ENCODE results near the gene EFTUD2.

Gene EFTUD2

GRCh38 chr17:44925731-44926697, 26.8 kb upstream of the EFTUD2 start:
- DNase-seq (ENCODE audit: low read depth) = no peak

- no peak for DNase-seq (ENCODE audit: low read depth)
Measured at GRCh38 chr17:44924107-44924544, 24.9 kb upstream of the EFTUD2 start.

DNA sequence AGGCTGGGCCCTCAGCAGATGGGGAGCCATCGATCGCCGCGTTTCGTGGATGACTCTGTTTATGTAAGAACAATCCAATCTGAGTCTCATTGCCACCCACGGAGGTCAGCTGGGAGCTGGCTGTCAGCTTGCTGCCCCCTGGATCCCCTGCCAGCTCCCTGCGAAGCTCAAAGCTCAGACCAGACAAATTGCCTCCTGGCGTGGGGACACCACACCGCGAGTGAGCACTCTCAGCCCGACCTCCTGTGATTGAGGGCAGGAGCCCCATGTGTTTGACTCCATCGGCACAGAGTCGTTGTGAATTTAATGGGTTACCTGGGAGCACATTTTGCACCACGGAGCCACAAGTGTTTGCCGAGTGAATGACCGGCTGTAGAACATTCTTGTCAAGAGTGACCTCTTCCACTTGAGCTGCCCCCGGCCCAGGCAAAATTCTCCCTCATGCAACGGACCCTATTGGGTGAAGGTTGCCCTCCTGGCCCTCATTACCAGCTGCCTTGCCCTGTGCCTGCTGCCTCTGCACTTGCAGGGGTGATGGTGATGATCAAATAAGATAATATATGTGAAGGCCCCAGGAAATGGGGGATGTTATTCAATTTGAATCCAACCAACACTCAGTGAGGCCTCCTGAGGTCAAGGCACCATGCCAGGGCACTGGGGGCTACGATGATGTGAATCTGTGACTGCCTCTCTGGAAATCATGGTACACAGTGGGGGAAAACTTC, 23.7 kb upstream of the EFTUD2 start:
- no peak for DNase-seq (ENCODE audit: low read depth)

- no peak for DNase-seq (ENCODE audit: low read depth)
Measured at GRCh38 chr17:44922136-44922535, 22.9 kb upstream of the EFTUD2 start.

DNA sequence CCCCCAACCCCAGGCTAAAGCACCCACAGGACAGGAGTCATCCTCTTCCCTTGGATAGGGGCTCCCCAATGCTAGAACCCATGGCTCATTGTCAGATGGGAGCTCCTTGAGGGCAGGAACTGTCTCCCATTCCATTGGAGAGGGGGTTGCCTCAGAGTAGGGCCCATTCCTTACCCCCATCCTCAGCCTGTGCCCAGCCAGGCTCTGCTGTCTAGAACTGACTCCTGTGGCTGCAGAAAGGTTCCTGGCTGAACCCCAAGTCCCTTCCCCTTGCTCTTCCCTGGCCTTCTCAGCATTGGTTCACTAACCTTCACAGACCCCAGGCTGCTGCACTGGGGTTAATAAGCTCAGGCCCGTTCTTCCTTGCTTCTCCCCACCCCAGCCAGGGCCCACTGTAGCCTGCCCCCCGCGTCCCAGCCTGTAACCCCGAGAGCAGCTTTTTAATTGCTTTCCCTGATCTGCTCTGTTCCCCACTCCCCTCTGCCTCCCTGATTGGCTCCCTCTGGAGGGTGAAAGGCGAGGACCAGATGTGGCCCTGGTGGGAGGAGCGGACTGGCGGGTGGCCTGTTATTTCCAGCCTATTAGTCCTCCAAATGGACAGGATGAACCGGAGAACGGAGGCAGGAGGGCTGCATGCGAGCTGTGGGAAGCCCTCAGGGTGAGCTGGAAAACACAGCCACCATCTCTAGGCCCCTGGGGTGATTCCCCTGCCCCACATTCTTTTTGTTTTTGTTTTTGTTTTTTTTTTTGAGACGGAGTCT, 22.1 kb upstream of the EFTUD2 start:
- DNase-seq (ENCODE audit: low read depth) = no peak

DNA sequence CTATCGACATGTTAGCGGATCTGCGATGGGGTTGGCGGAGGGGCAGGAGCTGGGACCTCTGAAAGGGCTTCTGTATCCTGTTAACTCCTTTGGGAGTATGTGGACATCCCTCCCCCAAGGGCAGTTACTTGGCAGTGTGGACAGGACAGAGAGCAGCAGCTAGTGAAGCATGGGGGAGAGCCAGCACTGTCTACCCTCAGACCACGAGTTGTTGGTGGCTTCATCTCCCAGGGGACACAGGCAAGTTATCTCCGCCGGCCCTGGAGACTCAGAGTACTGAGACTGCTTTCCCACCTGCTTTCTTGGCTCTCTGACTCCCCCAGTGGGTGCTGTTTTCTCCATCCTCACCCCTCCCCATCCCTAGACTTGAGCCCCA, 21.3 kb upstream of the EFTUD2 start:
- no peak for DNase-seq (ENCODE audit: low read depth)

DNA sequence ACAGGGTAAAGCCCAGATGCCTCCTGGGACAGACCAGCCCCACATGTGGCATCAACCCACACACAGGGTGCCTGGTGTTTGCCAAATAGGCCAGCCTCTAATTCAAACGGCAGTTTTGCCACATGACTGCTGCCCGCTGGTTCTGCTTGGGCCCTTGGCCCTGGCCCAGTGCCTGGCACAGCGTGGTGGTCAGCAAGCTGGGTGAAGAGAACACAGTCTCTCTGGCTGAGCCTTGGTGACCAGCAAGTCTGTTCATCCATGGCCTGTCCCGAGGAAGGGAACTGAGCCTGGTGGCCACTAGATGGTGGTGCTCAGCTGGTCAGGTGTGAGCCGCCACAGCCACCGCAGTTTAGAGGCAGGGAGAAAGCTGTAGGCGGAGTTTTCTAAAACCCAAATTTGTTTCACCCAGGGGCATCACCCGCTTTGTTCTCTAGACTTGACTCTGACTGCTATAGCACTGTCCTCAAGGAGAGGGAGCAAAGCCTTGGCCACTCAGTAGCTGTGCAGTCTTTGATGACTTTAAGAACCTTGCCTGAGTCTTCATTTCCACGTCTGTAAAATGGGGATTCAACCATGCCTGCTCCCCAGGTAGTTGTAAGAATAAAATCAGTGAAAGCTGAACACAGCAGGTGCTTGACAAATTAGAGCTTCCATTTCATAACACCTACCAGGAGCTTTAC, 20.8 kb upstream of the EFTUD2 start:
- no peak for DNase-seq (ENCODE audit: low read depth)

GRCh38 chr17:44919411-44919810, 20.2 kb upstream of the EFTUD2 start:
- no peak for DNase-seq (ENCODE audit: low read depth)

- DNase-seq (ENCODE audit: low read depth) = no peak
Measured at GRCh38 chr17:44918006-44918405, 18.8 kb upstream of the EFTUD2 start.

GRCh38 chr17:44917456-44917855, 18.2 kb upstream of the EFTUD2 start:
- DNase-seq (ENCODE audit: low read depth) = no peak

DNA sequence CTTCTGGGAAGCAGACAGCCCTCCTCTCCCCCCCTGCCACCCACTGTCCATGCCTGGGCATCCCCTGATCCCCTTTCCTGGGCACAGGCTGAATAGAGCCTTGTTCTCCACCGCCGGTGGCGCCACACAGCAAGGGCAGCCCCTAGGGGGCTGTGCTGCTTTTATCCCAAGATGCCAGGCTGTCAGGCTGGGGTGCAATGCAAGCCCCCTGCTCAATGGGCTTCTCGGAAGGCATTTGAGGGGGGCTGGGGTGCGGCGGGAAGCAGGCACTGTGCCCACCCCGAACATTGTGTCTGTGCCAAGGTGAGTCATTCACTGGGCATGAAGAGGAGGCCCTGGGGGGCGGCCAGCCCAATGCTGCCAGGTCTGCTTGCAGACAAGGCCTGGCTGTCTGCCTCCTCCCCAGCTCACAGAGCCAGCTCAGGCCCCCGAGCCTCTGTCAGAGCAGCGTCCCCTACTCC, 17.6 kb upstream of the EFTUD2 start:
- DNase-seq (ENCODE audit: low read depth) = no peak

DNA sequence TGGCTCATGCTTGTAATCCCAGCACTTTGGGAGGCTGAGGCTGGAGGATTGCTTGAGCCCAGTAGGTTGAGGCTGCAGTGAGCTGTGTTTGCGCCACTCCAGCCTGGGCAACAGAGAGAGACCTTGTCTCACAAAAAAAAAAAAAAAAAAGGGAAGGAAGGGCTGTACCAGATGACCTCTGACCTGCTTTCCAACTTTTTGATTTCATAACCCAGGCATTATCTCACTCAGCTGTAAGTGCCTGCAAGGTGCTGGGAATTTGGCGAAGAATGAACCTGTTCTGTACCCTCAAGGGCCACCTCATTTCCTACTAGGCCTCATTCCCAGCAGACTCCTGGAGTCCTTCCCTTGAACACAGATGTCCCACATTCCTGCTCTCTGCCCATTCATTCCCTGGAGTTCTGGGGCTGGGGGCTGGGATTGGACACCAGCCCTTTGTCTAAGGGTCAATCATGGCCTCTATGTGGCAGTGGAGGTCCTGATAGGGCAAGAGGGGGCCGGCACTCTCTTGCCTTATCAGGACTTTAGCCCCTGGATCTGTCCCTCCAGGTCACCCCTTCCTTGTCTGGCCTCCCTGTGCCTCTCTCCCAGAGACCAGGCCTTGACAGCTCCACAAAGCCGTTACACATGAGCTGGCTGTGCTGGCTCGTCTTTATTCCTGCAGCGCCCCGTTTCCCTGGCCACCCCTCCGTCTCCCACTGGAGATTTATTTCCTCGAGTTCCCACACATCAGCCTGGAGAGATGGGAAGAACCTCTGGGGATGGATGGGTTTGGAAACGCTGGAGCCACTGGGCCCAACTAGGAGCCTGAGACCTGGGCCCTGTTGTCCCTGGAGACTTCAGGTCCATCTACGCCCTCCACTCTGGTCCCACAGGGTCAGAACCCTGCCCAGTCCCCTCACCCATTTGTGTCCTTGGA, 16.9 kb upstream of the EFTUD2 start:
- DNase-seq (ENCODE audit: low read depth) = no peak

GRCh38 chr17:44915321-44915726, 16.1 kb upstream of the EFTUD2 start, which contains the start of gene GFAP:
Gene GFAP, minus strand, starts transcription at chr17:44915500. Its CDS starts 14 bp downstream, at chr17:44915486.
- no peak for DNase-seq (ENCODE audit: low read depth)

- DNase-seq (ENCODE audit: low read depth) = no peak
Measured at GRCh38 chr17:44914698-44915271, 15.5 kb upstream of the EFTUD2 start.

GRCh38 chr17:44914148-44914547, 14.9 kb upstream of the EFTUD2 start:
- no peak for DNase-seq (ENCODE audit: low read depth)

GRCh38 chr17:44913676-44914075, 14.4 kb upstream of the EFTUD2 start:
- no peak for DNase-seq (ENCODE audit: low read depth)

GRCh38 chr17:44912763-44913544, 13.7 kb upstream of the EFTUD2 start:
- DNase-seq (ENCODE audit: low read depth) = no peak

DNA sequence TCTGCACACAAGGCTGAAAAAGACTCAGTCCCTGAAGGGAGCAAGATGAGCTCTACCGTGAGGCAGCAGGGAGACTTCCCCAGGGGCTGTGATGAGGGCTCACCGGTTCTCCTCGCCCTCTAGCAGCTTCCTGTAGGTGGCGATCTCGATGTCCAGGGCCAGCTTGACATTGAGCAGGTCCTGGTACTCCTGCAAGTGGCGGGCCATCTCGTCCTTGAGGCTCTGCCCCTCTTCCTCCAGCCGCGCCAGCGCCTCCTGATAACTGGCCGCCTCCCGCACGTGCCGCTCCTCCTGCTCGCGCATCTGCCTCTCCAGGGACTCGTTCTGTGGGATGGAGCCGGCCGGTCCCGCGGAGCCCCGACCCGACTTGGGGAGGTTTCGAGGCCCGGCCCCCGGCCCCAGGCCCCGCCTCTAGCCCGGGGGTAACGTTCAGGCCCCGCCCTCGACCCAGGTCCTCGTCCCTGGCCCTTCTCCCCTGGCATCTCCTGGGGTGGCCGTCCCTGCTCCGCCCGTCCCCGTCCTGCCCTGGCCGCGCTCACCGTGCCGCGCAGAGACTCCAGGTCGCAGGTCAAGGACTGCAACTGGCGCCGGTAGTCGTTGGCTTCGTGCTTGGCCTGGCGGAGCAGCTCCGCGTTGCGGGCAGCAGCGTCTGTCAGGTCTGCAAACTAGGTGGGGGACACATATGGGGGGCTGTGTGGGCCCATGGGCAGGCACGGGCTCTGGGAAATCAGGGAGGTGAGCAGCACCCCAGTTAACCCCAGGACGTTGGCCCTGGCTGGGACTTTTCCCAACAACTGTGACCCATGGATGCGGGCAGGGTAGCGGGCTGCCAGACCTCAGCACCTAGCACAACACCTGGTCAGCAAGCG, 12.1 kb upstream of the EFTUD2 start:
- DNase-seq (ENCODE audit: low read depth) = no peak
